Mesodermal cell (in vitro differentiated cells): ENCODE results near the gene TRIM66.

Experiments
- H3K27ac ChIP-seq: 2 replicates; pipeline ENCODE4 v1.7.0; 2013; ENCODE audit warnings: mild to moderate bottlenecking, low read depth, low read length, moderate library complexity; ENCODE audit not compliant: severe bottlenecking
- H3K36me3 ChIP-seq: 2 replicates; pipeline ENCODE4 v1.7.1; 2013; ENCODE audit warnings: mild to moderate bottlenecking, low read length, moderate library complexity; ENCODE audit not compliant: control insufficient read depth, insufficient read depth
- H3K4me1 ChIP-seq: one replicate; pipeline ENCODE4 v1.7.1; 2013; ENCODE audit warnings: mild to moderate bottlenecking, low read length; ENCODE audit not compliant: insufficient read depth, control insufficient read depth, poor library complexity, severe bottlenecking
- H3K4me3 ChIP-seq: 2 replicates; pipeline ENCODE4 v1.7.0; 2013; ENCODE audit warnings: low read length, control low read depth, mild to moderate bottlenecking; ENCODE audit not compliant: insufficient read depth, poor library complexity, severe bottlenecking; ENCODE audit errors: extremely low read depth
- H3K9me3 ChIP-seq: 2 replicates; pipeline ENCODE4 v1.7.1; 2013; ENCODE audit warnings: mild to moderate bottlenecking, low read length, moderate library complexity; ENCODE audit not compliant: control insufficient read depth
- WGBS, 2 experiments: methylation state at CpG; one replicate each; pipeline ENCODE4 v1.1.5; 2013; ENCODE audit warnings: missing lambda C conversion rate in 2 of 2; ENCODE audit not compliant: insufficient coverage in 2 of 2; 5-methylcytosine and 5-hydroxymethylcytosine counted together

Gene TRIM66

GRCh38 chr11:8608652-8609051 is 73.8 kb downstream of the TRIM66 start:
- Histone ChIP-seq H3K4me3 (no peak overlapping the region), H3K27ac (no peak overlapping the region), H3K4me1 (peaks cover 8% of the 10 kb centered on the region), H3K36me3 (no peaks in the 10 kb centered on the region), H3K9me3 (no peaks in the 10 kb centered on the region)
- 44 to 80% methylated on average over 1 of the region's 1 CpG for whole genome bisulfite sequencing, 2 experiments

GRCh38 chr11:8605971-8606563 is 76.4 kb downstream of the TRIM66 start:
- Histone ChIP-seq H3K4me1 (peaks cover 5% of the 10 kb centered on the region), H3K36me3 (no peaks in the 10 kb centered on the region), H3K9me3 (no peaks in the 10 kb centered on the region), H3K4me3 (no peak overlapping the region), H3K27ac (no peak overlapping the region)
- 100% methylated on average over 1 of the region's 1 CpG for WGBS, 2 experiments

DNA sequence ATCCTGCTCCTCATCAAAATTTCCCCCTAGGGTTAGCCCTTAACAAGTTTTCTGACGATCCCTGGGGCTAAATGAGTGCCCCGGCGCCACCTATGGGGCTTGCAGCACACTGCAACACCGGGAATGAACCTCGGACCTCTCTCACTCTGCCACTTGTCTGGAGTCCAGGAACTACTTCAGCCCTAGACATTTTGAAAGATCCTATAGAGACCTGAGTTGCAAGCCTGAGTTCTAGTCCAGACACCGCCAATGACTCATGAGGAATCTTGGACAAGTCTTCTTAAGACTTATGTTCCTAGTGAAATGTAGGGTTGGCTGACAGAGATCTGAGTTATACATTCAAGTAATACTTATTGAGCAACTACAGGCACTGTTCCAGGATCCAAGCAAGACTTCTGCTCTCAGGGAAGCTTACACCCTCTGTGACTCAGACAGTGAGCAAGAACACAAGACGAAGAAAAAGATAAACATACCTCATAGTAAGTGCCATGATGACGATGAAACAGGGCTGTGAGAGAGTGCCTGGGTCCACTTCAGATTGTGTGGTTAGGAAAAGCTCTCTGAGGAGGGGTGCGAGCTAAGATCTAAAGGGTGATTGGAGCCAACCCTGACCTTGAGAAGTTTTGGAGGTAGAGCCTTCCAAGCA is 78.3 kb downstream of the TRIM66 start:
- Histone ChIP-seq H3K27ac (no peak overlapping the region), H3K4me1 (peaks cover 5% of the 10 kb centered on the region), H3K36me3 (no peaks in the 10 kb centered on the region), H3K4me3 (no peak overlapping the region), H3K9me3 (no peaks in the 10 kb centered on the region)
- WGBS, 2 experiments, result 24 to 25% methylated on average over 4 to 7 of the region's 9 CpGs

- Histone ChIP-seq H3K9me3 (no peaks in the 10 kb centered on the region), H3K27ac (no peak overlapping the region), H3K4me3 (no peak overlapping the region), H3K36me3 (no peaks in the 10 kb centered on the region), H3K4me1 (peaks cover 5% of the 10 kb centered on the region)
- 100% methylated on average over 1 of the region's 2 CpGs; no CpG with 5 or more reads in 1 of the 2 experiments for WGBS, 2 experiments
Observed at GRCh38 chr11:8603696-8604077, 78.8 kb downstream of the TRIM66 start.

DNA sequence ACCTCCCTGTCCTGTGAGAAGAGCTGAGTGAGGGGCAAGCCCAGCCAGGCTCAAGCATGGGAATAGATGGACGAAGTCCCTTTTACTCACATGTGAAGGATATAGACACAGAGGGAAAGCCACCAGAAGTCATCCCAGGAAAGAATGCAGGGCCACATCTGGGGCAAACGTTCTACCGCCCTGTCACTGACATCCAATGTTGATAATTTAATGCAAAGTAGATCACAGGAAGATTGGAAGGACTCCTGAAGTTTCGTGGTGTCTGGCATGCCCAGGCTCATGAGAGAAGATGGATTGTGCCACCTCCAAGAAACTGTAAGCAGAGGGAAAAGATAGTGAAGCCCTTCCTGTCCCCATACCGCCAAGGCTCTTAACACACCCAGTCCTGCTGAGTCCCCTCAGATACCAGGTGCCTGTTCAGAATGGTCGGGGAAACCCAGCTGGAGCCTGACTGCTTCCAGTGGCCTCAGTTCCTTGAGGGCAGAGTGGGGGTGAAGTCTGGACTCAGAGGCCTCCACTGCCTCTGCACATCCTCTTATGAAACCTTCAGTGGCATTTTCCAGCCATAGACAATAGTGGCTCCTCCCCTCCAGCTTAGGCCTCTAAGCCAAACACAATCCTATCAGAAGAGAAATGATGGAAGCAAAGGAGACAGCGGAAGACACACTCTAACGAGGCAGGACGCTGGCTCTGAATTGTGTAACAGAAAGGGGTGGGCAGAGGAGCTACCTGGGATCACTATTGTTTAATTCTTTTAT is 80.9 kb downstream of the TRIM66 start:
- no peak overlapping the region for H3K4me3 ChIP-seq
- peaks cover 5% of the 10 kb centered on the region for H3K4me1 ChIP-seq
- WGBS, 2 experiments, result 89 to 95% methylated on average over 4 to 5 of the region's 9 CpGs
- no peak overlapping the region for H3K27ac ChIP-seq
- no peaks in the 10 kb centered on the region for H3K9me3 ChIP-seq
- no peaks in the 10 kb centered on the region for H3K36me3 ChIP-seq

GRCh38 chr11:8598506-8598905 is 84.0 kb downstream of the TRIM66 start:
- WGBS, 2 experiments, result no CpG with 5 or more reads among the region's 1 CpG
- no peaks in the 10 kb centered on the region for H3K9me3 ChIP-seq
- H3K36me3 ChIP-seq, result no peaks in the 10 kb centered on the region
- no peaks in the 10 kb centered on the region for H3K4me1 ChIP-seq
- no peak overlapping the region for H3K4me3 ChIP-seq
- no peak overlapping the region for H3K27ac ChIP-seq

DNA sequence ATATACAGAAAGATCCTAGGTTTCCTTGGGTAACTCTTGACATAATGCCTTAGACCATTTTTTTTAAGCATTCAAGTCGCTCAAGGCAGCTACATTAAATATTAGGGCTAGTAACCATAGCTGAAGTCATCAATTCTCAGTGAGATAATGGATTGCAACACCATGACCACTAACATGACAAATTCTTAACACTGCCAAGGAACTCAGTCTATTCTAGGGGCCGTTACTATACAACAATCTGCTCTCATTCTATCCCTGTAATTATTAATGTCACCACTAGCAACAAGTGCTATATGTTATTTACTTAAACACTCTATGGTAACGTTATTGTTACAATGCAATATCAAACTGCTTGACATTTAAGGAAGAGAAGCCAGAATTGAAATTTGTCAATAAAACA is 85.3 kb downstream of the TRIM66 start:
- WGBS, 2 experiments, result no CpG with 5 or more reads among the region's 3 CpGs
- Histone ChIP-seq H3K4me1 (no peaks in the 10 kb centered on the region), H3K27ac (no peak overlapping the region), H3K4me3 (no peak overlapping the region), H3K36me3 (no peaks in the 10 kb centered on the region), H3K9me3 (no peaks in the 10 kb centered on the region)

- no peaks in the 10 kb centered on the region for H3K4me1 ChIP-seq
- no peaks in the 10 kb centered on the region for H3K36me3 ChIP-seq
- H3K9me3 ChIP-seq, result no peaks in the 10 kb centered on the region
- no peak overlapping the region for H3K4me3 ChIP-seq
- no peak overlapping the region for H3K27ac ChIP-seq
Observed at GRCh38 chr11:8596504-8597046, 85.9 kb downstream of the TRIM66 start.

DNA sequence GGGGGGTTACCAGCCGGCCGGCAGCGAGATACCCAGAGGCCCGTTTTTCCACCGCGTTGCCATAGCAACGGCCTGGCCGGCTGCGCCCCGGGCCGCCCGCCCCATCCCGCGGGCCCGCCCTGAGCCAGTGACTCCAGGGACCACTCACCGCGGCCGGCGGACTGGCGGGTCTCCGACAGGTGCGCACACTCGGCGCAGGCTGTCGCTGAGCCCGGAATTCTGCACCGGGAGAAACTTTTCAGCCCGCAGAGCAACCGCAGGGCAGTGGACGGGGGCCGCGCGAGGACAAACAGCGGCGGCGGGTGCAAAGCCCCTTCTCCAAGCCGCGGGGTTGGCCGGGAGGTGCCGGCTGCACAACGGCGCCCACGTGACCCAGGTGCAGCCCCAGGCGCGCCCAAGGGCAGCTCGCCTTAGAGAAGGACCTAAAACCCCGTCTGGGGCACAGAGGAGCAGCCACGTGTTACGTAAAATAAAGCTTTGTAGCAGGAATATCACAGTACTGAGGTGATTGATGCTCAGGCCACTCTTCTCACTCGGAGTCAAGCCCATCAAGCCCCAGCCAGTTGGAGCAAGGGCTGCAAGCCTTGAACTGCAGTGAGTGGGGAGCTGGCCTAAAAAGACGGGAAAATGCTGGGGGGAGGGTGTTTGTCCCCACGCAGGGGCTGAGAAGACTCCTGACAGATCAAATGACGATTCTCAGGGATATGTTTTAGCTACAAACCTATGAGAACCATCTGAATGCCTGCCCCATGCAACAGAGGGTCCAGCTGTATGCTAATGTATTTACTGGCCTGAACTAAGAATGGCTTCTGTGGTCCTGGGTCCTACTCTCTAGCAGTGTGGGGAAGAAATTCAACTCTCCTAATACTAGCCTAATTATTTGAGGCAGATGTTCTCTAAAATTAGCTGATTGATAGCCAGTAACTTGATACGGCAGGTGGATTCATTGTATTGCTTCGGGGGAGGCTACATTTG is 88.2 kb downstream of the TRIM66 start, which contains the start of gene STK33:
STK33 (minus strand) TSS at position 294 of the 975 bp plus-strand sequence. CDS start 119,323 bp downstream, outside the sequence.
- Histone ChIP-seq H3K9me3 (no peaks in the 10 kb centered on the region), H3K36me3 (no peaks in the 10 kb centered on the region), H3K4me3 (peak within 1 kb of the TSS; percentile 55), H3K4me1 (no peaks in the 10 kb centered on the region), H3K27ac (no peak within 1 kb of the TSS)
- 3 to 5% methylated on average over 52 of the region's 55 CpGs for WGBS, 2 experiments

DNA sequence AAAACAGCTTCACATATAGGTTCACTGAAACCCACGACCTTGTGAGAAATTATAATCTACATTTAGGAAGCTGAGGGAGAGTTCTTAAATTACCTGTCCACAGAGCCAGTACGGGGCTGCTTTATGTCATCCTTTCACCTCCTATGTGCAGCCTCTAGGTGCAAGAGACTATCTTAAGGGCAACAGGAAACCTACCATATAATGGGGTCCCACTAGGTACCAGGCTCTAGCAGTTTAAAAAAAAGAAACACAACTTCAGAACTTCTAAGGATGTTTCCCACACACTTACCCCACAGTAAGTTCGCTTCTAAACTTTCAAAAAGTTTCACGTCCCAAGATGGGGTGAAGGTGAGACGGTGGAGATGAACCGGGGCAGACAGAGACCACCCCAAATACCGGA is 89.0 kb downstream of the TRIM66 start:
- Histone ChIP-seq H3K4me1 (no peaks in the 10 kb centered on the region), H3K4me3 (peak overlapping the region; percentile 55), H3K27ac (no peak overlapping the region), H3K36me3 (no peaks in the 10 kb centered on the region), H3K9me3 (no peaks in the 10 kb centered on the region)
- 0 to 28% methylated on average over 2 of the region's 7 CpGs for WGBS, 2 experiments
